ENCODE results near the gene CD248.
"Not testable (repeated sequence)": the region's sequence is repeated elsewhere in the genome, so short reads cannot be mapped to it uniquely, and the experiment has no call there.

Gene CD248

GRCh38 chr11:66311965-66312548 lies 4.8 kb downstream of the CD248 start:
- TF ChIP-seq EZH2phosphoT487 (conservative IDR thresholded peaks at IDR 0.05; ENCODE audit: low read length) (no peak), CTCF (IDR thresholded peaks at IDR 0.05; ENCODE audit: insufficient read depth, low read length, poor library complexity, severe bottlenecking) (no peak)
- peak overlapping the region; percentile 90 for H3K4me2 ChIP-seq (ENCODE audit: low read depth, low read length, poor library complexity, severe bottlenecking)
- H3K79me2 ChIP-seq (ENCODE audit: insufficient read depth, low read length), result no peaks in the 10 kb centered on the region
- H3K9ac ChIP-seq (ENCODE audit: low read length), result peak overlapping the region; percentile 49
- no peaks in the 10 kb centered on the region for H3F3A ChIP-seq (ENCODE audit: insufficient read depth)
- H3K9me3 ChIP-seq (ENCODE audit: insufficient read depth, low read length), result no peaks in the 10 kb centered on the region
- H3K27ac ChIP-seq (ENCODE audit: low read depth, low read length), result peak overlapping the region; percentile 71
- H2AFZ ChIP-seq (ENCODE audit: low read depth, low read length, severe bottlenecking), result peak overlapping the region; percentile 92
- H3K36me3 ChIP-seq (ENCODE audit: low read length), result no peaks in the 10 kb centered on the region
- H3K4me3 ChIP-seq (ENCODE audit: insufficient read depth, low read length, poor library complexity, severe bottlenecking), result peak overlapping the region; percentile 67
- H3K9me2 ChIP-seq (replicated peaks; ENCODE audit: insufficient read depth, low read length), result no peaks in the 10 kb centered on the region
- H4K20me1 ChIP-seq (ENCODE audit: low read depth, low read length), result no peaks in the 10 kb centered on the region
- no peaks in the 10 kb centered on the region for H3K27me3 ChIP-seq (ENCODE audit: low read length)

- peak overlapping the region; percentile 55 for H2AFZ ChIP-seq (ENCODE audit: low read depth, low read length, severe bottlenecking)
- H3K79me2 ChIP-seq (ENCODE audit: insufficient read depth, low read length), result no peaks in the 10 kb centered on the region
- H4K20me1 ChIP-seq (ENCODE audit: low read depth, low read length), result no peaks in the 10 kb centered on the region
- no peaks in the 10 kb centered on the region for H3F3A ChIP-seq (ENCODE audit: insufficient read depth)
- H3K9ac ChIP-seq (ENCODE audit: low read length), result peak overlapping the region; percentile 41
- peak; percentile 59 for TF ChIP-seq CTCF (IDR thresholded peaks at IDR 0.05; ENCODE audit: insufficient read depth, low read length, poor library complexity, severe bottlenecking)
- TF ChIP-seq EZH2phosphoT487 (conservative IDR thresholded peaks at IDR 0.05; ENCODE audit: low read length), result no peak
- H3K27ac ChIP-seq (ENCODE audit: low read depth, low read length), result no peak overlapping the region
- H3K4me3 ChIP-seq (ENCODE audit: insufficient read depth, low read length, poor library complexity, severe bottlenecking), result peak overlapping the region; percentile 67
- H3K36me3 ChIP-seq (ENCODE audit: low read length), result no peaks in the 10 kb centered on the region
- H3K27me3 ChIP-seq (ENCODE audit: low read length), result no peaks in the 10 kb centered on the region
- H3K9me3 ChIP-seq (ENCODE audit: insufficient read depth, low read length), result no peaks in the 10 kb centered on the region
- no peaks in the 10 kb centered on the region for H3K9me2 ChIP-seq (replicated peaks; ENCODE audit: insufficient read depth, low read length)
- peak overlapping the region; percentile 90 for H3K4me2 ChIP-seq (ENCODE audit: low read depth, low read length, poor library complexity, severe bottlenecking)
Measured at GRCh38 chr11:66311470-66311964, 5.3 kb downstream of the CD248 start.

- not testable (repeated sequence) for H3K36me3 ChIP-seq (ENCODE audit: low read length); H3F3A ChIP-seq (ENCODE audit: insufficient read depth); H3K27ac ChIP-seq (ENCODE audit: low read depth, low read length); H2AFZ ChIP-seq (ENCODE audit: low read depth, low read length, severe bottlenecking); H3K27me3 ChIP-seq (ENCODE audit: low read length); H3K4me3 ChIP-seq (ENCODE audit: insufficient read depth, low read length, poor library complexity, severe bottlenecking); H3K79me2 ChIP-seq (ENCODE audit: insufficient read depth, low read length); H4K20me1 ChIP-seq (ENCODE audit: low read depth, low read length); H3K9ac ChIP-seq (ENCODE audit: low read length); H3K9me3 ChIP-seq (ENCODE audit: insufficient read depth, low read length); H3K4me2 ChIP-seq (ENCODE audit: low read depth, low read length, poor library complexity, severe bottlenecking); H3K9me2 ChIP-seq (replicated peaks; ENCODE audit: insufficient read depth, low read length)
Measured at GRCh38 chr11:66310803-66311440, 5.9 kb downstream of the CD248 start.

GRCh38 chr11:66310324-66310723 lies 6.5 kb downstream of the CD248 start:
- H3K36me3 ChIP-seq (ENCODE audit: low read length), result no peaks in the 10 kb centered on the region
- TF ChIP-seq EZH2phosphoT487 (conservative IDR thresholded peaks at IDR 0.05; ENCODE audit: low read length), result no peak
- no peak for TF ChIP-seq CTCF (IDR thresholded peaks at IDR 0.05; ENCODE audit: insufficient read depth, low read length, poor library complexity, severe bottlenecking)
- H3K79me2 ChIP-seq (ENCODE audit: insufficient read depth, low read length), result no peaks in the 10 kb centered on the region
- no peak overlapping the region for H3K27ac ChIP-seq (ENCODE audit: low read depth, low read length)
- no peak overlapping the region for H2AFZ ChIP-seq (ENCODE audit: low read depth, low read length, severe bottlenecking)
- no peaks in the 10 kb centered on the region for H4K20me1 ChIP-seq (ENCODE audit: low read depth, low read length)
- H3K4me3 ChIP-seq (ENCODE audit: insufficient read depth, low read length, poor library complexity, severe bottlenecking), result no peak overlapping the region
- no peaks in the 10 kb centered on the region for H3K27me3 ChIP-seq (ENCODE audit: low read length)
- no peak overlapping the region for H3K9ac ChIP-seq (ENCODE audit: low read length)
- H3K9me3 ChIP-seq (ENCODE audit: insufficient read depth, low read length), result no peaks in the 10 kb centered on the region
- H3K9me2 ChIP-seq (replicated peaks; ENCODE audit: insufficient read depth, low read length), result no peaks in the 10 kb centered on the region
- no peak overlapping the region for H3K4me2 ChIP-seq (ENCODE audit: low read depth, low read length, poor library complexity, severe bottlenecking)
- no peaks in the 10 kb centered on the region for H3F3A ChIP-seq (ENCODE audit: insufficient read depth)
